Measurements from ENCODE around the gene CERCAM.

CERCAM gene

GRCh38 chr9:128406848-128407391 lies 13.7 kb upstream of the CERCAM start:
- TF ChIP-seq CSDC2 (CRISPR knock-in tag; IDR thresholded peaks at IDR 0.05) (no peak), ZNF565 (CRISPR knock-in tag; conservative IDR thresholded peaks at IDR 0.05; ENCODE audit: low read depth) (no peak), ZNF8 (CRISPR knock-in tag; IDR thresholded peaks at IDR 0.05) (no peak), PPARA (CRISPR knock-in tag; IDR thresholded peaks at IDR 0.05; ENCODE audit: borderline replicate concordance) (no peak), TCF4 (CRISPR knock-in tag; IDR thresholded peaks at IDR 0.05; ENCODE audit: borderline replicate concordance) (no peak), SNAI2 (CRISPR knock-in tag; IDR thresholded peaks at IDR 0.05) (no peak), ZC3H10 (CRISPR knock-in tag; IDR thresholded peaks at IDR 0.05) (no peak), ESRRG (CRISPR knock-in tag; IDR thresholded peaks at IDR 0.05) (no peak), TOX (CRISPR knock-in tag; IDR thresholded peaks at IDR 0.05; ENCODE audit: borderline replicate concordance) (no peak), CREB5 (CRISPR knock-in tag; IDR thresholded peaks at IDR 0.05; ENCODE audit: low read depth) (no peak), ZNF70 (CRISPR knock-in tag; IDR thresholded peaks at IDR 0.05) (no peak), PATZ1 (CRISPR knock-in tag; IDR thresholded peaks at IDR 0.05; ENCODE audit: borderline replicate concordance) (no peak), ISL1 (CRISPR knock-in tag; IDR thresholded peaks at IDR 0.05) (no peak), TSHZ2 (CRISPR knock-in tag; IDR thresholded peaks at IDR 0.05) (no peak), ZFP3 (CRISPR knock-in tag; IDR thresholded peaks at IDR 0.05) (no peak)
- TF ChIP-seq, protein P1, sequence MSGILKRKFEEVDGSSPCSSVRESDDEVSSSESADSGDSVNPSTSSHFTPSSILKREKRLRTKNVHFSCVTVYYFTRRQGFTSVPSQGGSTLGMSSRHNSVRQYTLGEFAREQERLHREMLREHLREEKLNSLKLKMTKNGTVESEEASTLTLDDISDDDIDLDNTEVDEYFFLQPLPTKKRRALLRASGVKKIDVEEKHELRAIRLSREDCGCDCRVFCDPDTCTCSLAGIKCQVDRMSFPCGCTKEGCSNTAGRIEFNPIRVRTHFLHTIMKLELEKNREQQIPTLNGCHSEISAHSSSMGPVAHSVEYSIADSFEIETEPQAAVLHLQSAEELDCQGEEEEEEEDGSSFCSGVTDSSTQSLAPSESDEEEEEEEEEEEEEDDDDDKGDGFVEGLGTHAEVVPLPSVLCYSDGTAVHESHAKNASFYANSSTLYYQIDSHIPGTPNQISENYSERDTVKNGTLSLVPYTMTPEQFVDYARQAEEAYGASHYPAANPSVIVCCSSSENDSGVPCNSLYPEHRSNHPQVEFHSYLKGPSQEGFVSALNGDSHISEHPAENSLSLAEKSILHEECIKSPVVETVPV (CRISPR knock-in tag; IDR thresholded peaks at IDR 0.05), result no peak
- no peak for ATAC-seq

DNA sequence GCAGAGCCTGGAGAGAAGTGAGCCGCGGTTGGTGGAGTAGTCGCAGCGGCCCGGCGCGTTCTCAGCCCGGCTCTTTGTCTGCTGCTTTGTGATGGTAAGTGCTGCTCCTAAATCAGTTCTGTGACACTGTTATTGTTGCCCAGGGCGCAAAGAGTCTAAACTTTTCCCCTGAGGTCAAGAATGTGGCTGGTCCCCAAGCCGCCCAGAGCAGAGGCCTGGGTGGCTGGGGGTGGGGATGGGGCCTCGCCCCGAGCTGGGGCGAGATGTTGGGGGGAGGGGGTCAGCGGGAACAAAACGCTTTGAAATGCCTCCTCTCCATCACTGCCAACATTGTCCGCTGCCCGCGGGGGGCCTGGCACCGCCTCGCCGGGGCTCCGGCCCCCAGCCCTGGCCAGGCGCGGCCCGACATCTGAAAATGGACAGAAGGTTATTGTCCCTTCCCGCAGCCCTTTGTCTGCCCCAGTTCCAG lies 11.7 kb upstream of the CERCAM start:
- ATAC-seq, result no peak
- TF ChIP-seq ZNF8 (CRISPR knock-in tag; IDR thresholded peaks at IDR 0.05) (no peak), TSHZ2 (CRISPR knock-in tag; IDR thresholded peaks at IDR 0.05) (no peak), ZFP3 (CRISPR knock-in tag; IDR thresholded peaks at IDR 0.05) (no peak), RARB (CRISPR knock-in tag; IDR thresholded peaks at IDR 0.05) (no peak)
- TF ChIP-seq, protein P1 (CRISPR knock-in tag; IDR thresholded peaks at IDR 0.05), result no peak

GRCh38 chr9:128409450-128409849 lies 11.2 kb upstream of the CERCAM start:
- TF ChIP-seq BACH2 (CRISPR knock-in tag; IDR thresholded peaks at IDR 0.05; ENCODE audit: borderline replicate concordance), result no peak
- no peak for TF ChIP-seq ZNF565 (CRISPR knock-in tag; conservative IDR thresholded peaks at IDR 0.05; ENCODE audit: low read depth)
- TF ChIP-seq CREB5 (CRISPR knock-in tag; IDR thresholded peaks at IDR 0.05; ENCODE audit: low read depth), result no peak
- no peak for TF ChIP-seq RARB (CRISPR knock-in tag; IDR thresholded peaks at IDR 0.05)
- no peak for ATAC-seq
